Heart right ventricle (tissue), 16 donors: ENCODE results near the gene GYPC. TPM values are rescaled to one million over a fixed set of nuclear protein-coding genes. Genes with fewer than 3 reads are reported as not detected.
A peak's percentile ranks its signal among the peaks of the same experiment; 100 is the strongest.

Source experiments
- ATAC-seq, 8 donors: fragments of 200-7000 bp; cut with Tn5 transposase; one replicate each; pipeline ENCODE4 v1.9.1; 2020; ENCODE audit warnings: mild to moderate bottlenecking in 8 of 8, moderate library complexity in 8 of 8, moderate number of reproducible peaks in 1 of 8
- DNase-seq, 2 donors: peaks; one replicate each; pipeline ENCODE4 v3.0.0-alpha.2; 2020
- H3K27ac ChIP-seq, 10 donors: fragments of 200-600 bp; sonication (generic) in 2 of 10; one replicate each; pipeline versions ENCODE4 v1.5.0 to v1.8.0; 2020 to 2022; ENCODE audit warnings: mild to moderate bottlenecking in 3 of 10
- H3K27me3 ChIP-seq, 7 donors: fragments of 200-600 bp; one replicate each; pipeline ENCODE4 v1.8.0; 2021 to 2022; ENCODE audit warnings: mild to moderate bottlenecking in 2 of 7
- H3K36me3 ChIP-seq, 9 donors: fragments of 200-600 bp; sonication (generic) in 1 of 9; one replicate each; pipeline versions ENCODE4 v1.5.0 to v1.8.0; 2020 to 2022; ENCODE audit warnings: mild to moderate bottlenecking in 2 of 9
- H3K4me1 ChIP-seq, 9 donors: fragments of 200-600 bp; sonication (generic) in 1 of 9; one replicate each; pipeline versions ENCODE4 v1.5.0 to v1.8.0; 2020 to 2022; ENCODE audit warnings: mild to moderate bottlenecking in 4 of 9
- H3K4me3 ChIP-seq, 10 donors: fragments of 200-600 bp; sonication (generic) in 2 of 10; one replicate each; pipeline versions ENCODE4 v1.5.0 to v1.8.0; 2020 to 2022; ENCODE audit warnings: mild to moderate bottlenecking in 7 of 10, moderate library complexity in 2 of 10
- H3K9me3 ChIP-seq, 11 donors: fragments of 200-600 bp in 10 of 11; sonication (generic) in 2 of 11; one replicate each; pipeline versions ENCODE4 v1.5.0 to v1.8.0; 2013 to 2022; ENCODE audit warnings: mild to moderate bottlenecking in 2 of 11, control low read depth in 1 of 11, moderate library complexity in 1 of 11
- WGBS, 2 donors: extraction: QIAGEN DNeasy Blood & Tissue Kit; methylation state at CpG; one replicate each; pipeline ENCODE4 v1.1.7; 2013; ENCODE audit warnings: inconsistent platforms in 1 of 2; 5-methylcytosine and 5-hydroxymethylcytosine counted together
- intact Hi-C, 10 donors: fragments of 100-400 bp; cut with DNase I; formaldehyde crosslinking; loops; one replicate each; pipeline versions ENCODE4 v1.11.1 to v1.14.2; 2022
- polyA plus RNA-seq, 2 donors: library from polyadenylated mRNA; stranded (reverse); fragments of 200-250 nt; gene quantifications; one replicate each; pipeline ENCODE4 v1.2.3, GENCODE V29; 2013
- total RNA-seq, 10 donors: library from RNA; stranded (reverse); fragmentation: NEBNext Ultra II Directional in 3 of 10; extraction: Animal tissue kit (Norgen Biotek cat#: 25700) in 3 of 10; gene quantifications; one replicate each; pipeline versions ENCODE4 v1.2.1 to v1.2.4, GENCODE V29; 2021 to 2023
- TF ChIP-seq, protein P1 (sequence below), 9 donors: fragments of 200-600 bp; sonication (generic) in 2 of 9; IDR thresholded peaks; one replicate each; pipeline versions ENCODE4 v1.5.0 to v1.8.0; 2021 to 2022; ENCODE audit warnings: antibody characterized with exemption in 9 of 9, mild to moderate bottlenecking in 5 of 9, moderate library complexity in 1 of 9
- donor health status: Arrhythmogenic right ventricular cardiomyopathy.
- donor health status: ischemic (EF 13 %, LVEDD 7.1; RV severe dilation, severe dysfunction).
- donor health status: healthy with polysubstance abuse.
- donor health status: DM: no; HTN: yes; CAD: no.
- donor health status: DM: no; HTN: no; CAD: no.
- donor health status: ischemic (EF 25% LVEDD 6.9; RV normal size, moderate dysfunction).
- donor health status: ischemic (EF 25% LVEDD 5.7; RV mildly dilated, moderate dysfunction).
- donor health status: healthy.
- donor health status: DM: yes; HTN: yes; CAD: no.
- donor health status: Ischemic cardiomyopathy.
- donor health status: ischemic (EF 35%, LVEDD 5.7; RV mildly dilated, moderate dysfunction).
- donor health status: nonischemic (EF 11% LVEDD 7.7; RV severe dilation, severe dysfunction).
- donor health status: DM: yes; HTN: yes; CAD: no.
- donor health status: PGD.
- donor health status: ischemic (EF 29% LVEDD 5.4; RV normal size, mild dysfunction).
- donor health status: nonischemic (EF 23%, LVEDD 6.1; RV moderate dilation, normal function).

The GYPC gene
- total and polyA plus RNA-seq, 12 donors, result 80.3 to 408 (median 127) TPM

DNA sequence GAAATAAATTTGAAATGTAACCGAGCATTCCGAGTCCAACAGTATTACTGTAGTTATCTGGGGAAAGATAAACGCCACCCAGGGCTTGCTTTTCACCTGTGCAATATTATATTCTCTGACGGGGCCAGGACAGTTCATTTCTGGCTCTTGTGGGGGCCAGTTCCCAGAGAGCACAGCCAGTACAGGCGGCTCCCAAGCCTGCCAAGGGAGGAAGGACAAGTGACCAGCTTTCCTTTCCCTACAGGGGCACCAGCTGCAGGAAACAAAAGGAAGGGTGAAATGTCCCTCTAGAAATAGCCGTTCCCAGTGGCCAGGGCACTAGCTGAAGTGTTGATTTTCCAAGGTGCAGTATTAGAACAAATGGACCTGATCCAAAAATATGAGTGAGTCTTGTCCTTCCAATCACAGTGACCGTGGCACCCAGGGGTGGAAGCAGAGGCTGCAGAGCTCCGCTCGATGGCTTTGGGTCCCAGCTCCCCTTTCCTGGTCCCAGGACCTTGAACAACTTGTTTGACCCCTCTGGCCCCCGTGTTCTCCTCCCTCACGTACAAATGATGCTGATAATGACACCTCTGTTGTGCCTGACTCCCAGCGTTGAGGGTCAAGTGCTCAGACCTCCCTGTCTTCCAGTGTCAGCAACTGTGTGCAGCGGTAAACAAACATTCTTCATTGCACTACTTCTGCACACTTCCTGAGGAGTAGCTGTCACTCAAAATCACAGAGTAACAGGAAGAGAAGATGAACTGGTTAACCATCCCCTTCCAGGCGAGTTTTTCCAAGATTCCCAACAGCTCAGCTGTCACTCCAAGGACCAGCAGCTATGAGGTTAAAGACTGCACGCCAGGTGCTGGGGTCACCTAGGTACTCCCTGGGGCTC lies 40.9 kb downstream of the GYPC start:
- 74 to 77% methylated on average over 15 of the region's 15 CpGs for WGBS, 2 donors
- Histone ChIP-seq H3K9me3 (peaks cover 0 to 10% (median 0%) of the 10 kb centered on the region in 11 donors), H3K36me3 (peaks cover 0 to 61% (median 31%) of the 10 kb centered on the region in 9 donors), H3K27me3 (no peaks in the 10 kb centered on the region), H3K4me1 (peaks cover 2 to 59% (median 25%) of the 10 kb centered on the region in 9 donors), H3K4me3 (no peak overlapping the region), H3K27ac (peak overlapping the region in 6 of 10 donors; percentile 17 to 56 (median 42))
- DNase-seq (peak in 1 of 2 donors; percentile 20), ATAC-seq (peak in 6 of 8 donors; percentile 34 to 88 (median 58))
- intact Hi-C loops, result loop anchor here in 1 of 10 donors (5.0 kb wide), 1 partner anchor 40 kb away; the partner anchor contains the start of gene GYPC
- TF ChIP-seq, protein P1, sequence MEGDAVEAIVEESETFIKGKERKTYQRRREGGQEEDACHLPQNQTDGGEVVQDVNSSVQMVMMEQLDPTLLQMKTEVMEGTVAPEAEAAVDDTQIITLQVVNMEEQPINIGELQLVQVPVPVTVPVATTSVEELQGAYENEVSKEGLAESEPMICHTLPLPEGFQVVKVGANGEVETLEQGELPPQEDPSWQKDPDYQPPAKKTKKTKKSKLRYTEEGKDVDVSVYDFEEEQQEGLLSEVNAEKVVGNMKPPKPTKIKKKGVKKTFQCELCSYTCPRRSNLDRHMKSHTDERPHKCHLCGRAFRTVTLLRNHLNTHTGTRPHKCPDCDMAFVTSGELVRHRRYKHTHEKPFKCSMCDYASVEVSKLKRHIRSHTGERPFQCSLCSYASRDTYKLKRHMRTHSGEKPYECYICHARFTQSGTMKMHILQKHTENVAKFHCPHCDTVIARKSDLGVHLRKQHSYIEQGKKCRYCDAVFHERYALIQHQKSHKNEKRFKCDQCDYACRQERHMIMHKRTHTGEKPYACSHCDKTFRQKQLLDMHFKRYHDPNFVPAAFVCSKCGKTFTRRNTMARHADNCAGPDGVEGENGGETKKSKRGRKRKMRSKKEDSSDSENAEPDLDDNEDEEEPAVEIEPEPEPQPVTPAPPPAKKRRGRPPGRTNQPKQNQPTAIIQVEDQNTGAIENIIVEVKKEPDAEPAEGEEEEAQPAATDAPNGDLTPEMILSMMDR (IDR thresholded peaks at IDR 0.05), result no peak

DNA sequence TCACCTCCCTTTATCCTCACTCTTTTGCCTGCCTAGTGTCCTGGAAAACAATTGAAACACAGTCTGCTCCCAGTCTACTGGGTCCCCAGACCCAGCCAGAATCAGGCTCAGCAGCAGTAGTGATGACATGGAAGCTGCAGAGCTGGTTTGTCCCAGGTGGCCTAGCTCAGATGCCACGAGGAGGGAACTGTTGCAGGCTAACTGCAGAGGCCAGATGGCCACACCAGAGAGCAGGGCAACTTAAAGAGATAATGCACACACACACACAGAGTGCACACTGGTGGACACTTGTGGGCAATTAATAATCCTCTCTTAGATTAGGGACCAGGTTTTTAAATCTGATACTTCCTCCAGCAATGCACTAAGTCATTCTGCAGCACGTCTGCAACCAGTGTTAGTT lies 42.4 kb downstream of the GYPC start:
- peak overlapping the region in 2 of 10 donors; percentile 75 to 80 for H3K27ac ChIP-seq
- TF ChIP-seq, protein P1 (IDR thresholded peaks at IDR 0.05), result no peak

DNA sequence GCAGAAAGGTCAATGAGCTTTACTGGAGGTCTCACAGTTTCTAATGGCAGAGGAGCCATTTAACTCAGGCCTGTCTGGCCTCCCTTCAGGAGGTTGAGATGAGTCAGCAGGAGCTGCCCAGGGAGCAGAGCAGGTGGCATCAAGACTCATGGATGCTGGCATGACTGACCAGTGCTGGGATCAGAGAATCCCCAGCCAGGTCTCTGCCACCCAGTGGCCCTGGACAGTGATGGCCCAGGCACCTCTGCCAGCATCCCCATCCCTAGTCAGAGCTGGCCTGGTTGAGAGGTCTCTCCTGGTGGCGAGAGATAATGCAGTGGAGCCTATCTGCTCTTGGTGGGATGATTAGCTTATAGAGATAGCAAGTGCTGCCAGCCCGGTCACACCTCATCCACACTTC lies 43.1 kb downstream of the GYPC start:
- intact Hi-C loops, result loop anchor here in 1 of 10 donors (5.0 kb wide), 1 partner anchor 42 kb away; the partner anchor contains the start of gene GYPC
- Histone ChIP-seq H3K27ac (peak overlapping the region in 8 of 10 donors; percentile 24 to 80 (median 46)), H3K4me1 (peaks cover 2 to 70% (median 25%) of the 10 kb centered on the region in 9 donors), H3K27me3 (no peaks in the 10 kb centered on the region), H3K4me3 (no peak overlapping the region), H3K9me3 (peaks cover 0 to 5% (median 0%) of the 10 kb centered on the region in 11 donors), H3K36me3 (peaks cover 0 to 45% (median 22%) of the 10 kb centered on the region in 9 donors)
- WGBS, 2 donors, result 85 to 94% methylated on average over 2 of the region's 2 CpGs
- DNase-seq (no peak), ATAC-seq (no peak)
- TF ChIP-seq, protein P1 (IDR thresholded peaks at IDR 0.05), result no peak

More for the DNA sequence above, 42.4 kb downstream of the GYPC start:
- no peaks in the 10 kb centered on the region for H3K27me3 ChIP-seq
- H3K36me3 ChIP-seq, result peaks cover 0 to 52% (median 28%) of the 10 kb centered on the region in 9 donors
- no peak overlapping the region for H3K4me3 ChIP-seq
- ATAC-seq (no peak), DNase-seq (no peak)
- WGBS, 2 donors, result 60 to 61% methylated on average over 2 of the region's 2 CpGs
- H3K9me3 ChIP-seq, result peaks cover 0 to 8% (median 0%) of the 10 kb centered on the region in 11 donors
- H3K4me1 ChIP-seq, result peaks cover 2 to 64% (median 23%) of the 10 kb centered on the region in 9 donors
- intact Hi-C loops, result loop anchor here in 1 of 10 donors (5.0 kb wide), 1 partner anchor 41 kb away; the partner anchor contains the start of gene GYPC
